Hematopoietic multipotent progenitor cell treated with erythropoietin and hydrocortisone succinate and interleukin-3 and kit ligand, for 8 days (in vitro differentiated cells): Measurements from ENCODE around the gene PCDHA1.
"Not testable (repeated sequence)": the region's sequence is repeated elsewhere in the genome, so short reads cannot be mapped to it uniquely, and the experiment has no call there.

Experiments
- DNase-seq: peaks from one replicate; pipeline ENCODE4 v3.0.0-alpha.2; 2015

PCDHA1 gene

GRCh38 chr5:140855772-140856674 is 70.1 kb downstream of the PCDHA1 start, which contains the start of gene PCDHA10:
Gene PCDHA10, plus strand, starts transcription at chr5:140855897. Its CDS starts 152 bp downstream, at chr5:140856049.
- no peak for DNase-seq

- DNase-seq, result no peak
These were observed 71.4 kb downstream of the PCDHA1 start for GRCh38 chr5:140857177-140857986.

GRCh38 chr5:140857987-140858240 is 72.0 kb downstream of the PCDHA1 start:
- no peak for DNase-seq

GRCh38 chr5:140862441-140863295 is 76.7 kb downstream of the PCDHA1 start:
- no peak for DNase-seq

- no peak for DNase-seq
These were observed 83.0 kb downstream of the PCDHA1 start, which contains the start of gene PCDHA11 for GRCh38 chr5:140868721-140869554. Gene PCDHA11, plus strand, starts transcription at chr5:140868957. Its CDS starts 147 bp downstream, at chr5:140869104.

GRCh38 chr5:140869555-140869886 is 83.6 kb downstream of the PCDHA1 start:
- DNase-seq, result no peak

- DNase-seq, result no peak
These were observed 84.6 kb downstream of the PCDHA1 start for GRCh38 chr5:140870221-140871201.

GRCh38 chr5:140875085-140876065 is 89.4 kb downstream of the PCDHA1 start, which contains the start of gene PCDHA12:
Gene PCDHA12, plus strand, starts transcription at chr5:140875308. Its CDS starts 165 bp downstream, at chr5:140875473.
- DNase-seq, result no peak

GRCh38 chr5:140876541-140877261 is 90.8 kb downstream of the PCDHA1 start:
- not testable (repeated sequence) for DNase-seq

GRCh38 chr5:140877262-140877581 is 91.3 kb downstream of the PCDHA1 start:
- DNase-seq, result no peak

- DNase-seq, result no peak
These were observed 96.1 kb downstream of the PCDHA1 start, which contains the start of gene PCDHA13 for GRCh38 chr5:140881889-140882590. Gene PCDHA13, plus strand, starts transcription at chr5:140882124. Its CDS starts 145 bp downstream, at chr5:140882269.

GRCh38 chr5:140882591-140882899 is 96.6 kb downstream of the PCDHA1 start:
- no peak for DNase-seq

- DNase-seq, result no peak
These were observed 97.4 kb downstream of the PCDHA1 start for GRCh38 chr5:140883373-140883772.

GRCh38 chr5:140883927-140884697 is 98.2 kb downstream of the PCDHA1 start:
- no peak for DNase-seq

- no peak for DNase-seq
These were observed 130.4 kb downstream of the PCDHA1 start for GRCh38 chr5:140916325-140916724.

- no peak for DNase-seq
These were observed 137.7 kb downstream of the PCDHA1 start for GRCh38 chr5:140923601-140924000.

GRCh38 chr5:140925806-140926442 is 140.0 kb downstream of the PCDHA1 start, which contains the start of gene PCDHAC1:
Gene PCDHAC1, plus strand, starts transcription at chr5:140926299. Its CDS starts 594 bp downstream, at chr5:140926893.
- DNase-seq, result no peak
